Effector CD8-positive, alpha-beta T cell (primary cell): ENCODE results near the gene BIRC2.
A peak's percentile ranks its signal among the peaks of the same experiment; 100 is the strongest.

Experiments
- DNase-seq: peaks from one replicate; lab custom pipeline; 2025; lab: John Stamatoyannopoulos, UW

The BIRC2 gene

GRCh38 chr11:102375720-102376399, 28.8 kb downstream of the BIRC2 start:
- no peak for DNase-seq

- no peak for DNase-seq
Measured at GRCh38 chr11:102377891-102378290, 30.9 kb downstream of the BIRC2 start.

GRCh38 chr11:102378818-102379217, 31.8 kb downstream of the BIRC2 start:
- DNase-seq, result no peak

- no peak for DNase-seq
Measured at GRCh38 chr11:102382384-102382783, 35.4 kb downstream of the BIRC2 start.

- no peak for DNase-seq
Measured at GRCh38 chr11:102383839-102384238, 36.8 kb downstream of the BIRC2 start.

- DNase-seq, result no peak
Measured at GRCh38 chr11:102384419-102385079, 37.5 kb downstream of the BIRC2 start.

- no peak for DNase-seq
Measured at GRCh38 chr11:102385085-102386007, 38.3 kb downstream of the BIRC2 start.

- DNase-seq, result no peak
Measured at GRCh38 chr11:102386136-102386734, 39.2 kb downstream of the BIRC2 start.

GRCh38 chr11:102387043-102387781, 40.2 kb downstream of the BIRC2 start:
- DNase-seq, result no peak

GRCh38 chr11:102389253-102389652, 42.2 kb downstream of the BIRC2 start:
- DNase-seq, result no peak

- DNase-seq, result peak; percentile 27
Measured at GRCh38 chr11:102390667-102391465, 43.9 kb downstream of the BIRC2 start.

GRCh38 chr11:102391549-102392237, 44.7 kb downstream of the BIRC2 start:
- DNase-seq, result no peak

- no peak for DNase-seq
Measured at GRCh38 chr11:102393272-102393730, 46.3 kb downstream of the BIRC2 start.

- no peak for DNase-seq
Measured at GRCh38 chr11:102395720-102396393, 48.8 kb downstream of the BIRC2 start.

- no peak for DNase-seq
Measured at GRCh38 chr11:102396708-102397563, 49.9 kb downstream of the BIRC2 start.

GRCh38 chr11:102398297-102398696, 51.3 kb downstream of the BIRC2 start:
- DNase-seq, result no peak

GRCh38 chr11:102399189-102399588, 52.2 kb downstream of the BIRC2 start:
- no peak for DNase-seq

- no peak for DNase-seq
Measured at GRCh38 chr11:102400603-102401002, 53.6 kb downstream of the BIRC2 start.
